Measurements from ENCODE around the gene COX6B1. TPM values are rescaled to one million over a fixed set of nuclear protein-coding genes. Genes with fewer than 3 reads are reported as not detected.
A peak's percentile ranks its signal among the peaks of the same experiment; 100 is the strongest.

Gene COX6B1
- polyA plus RNA-seq, 1 donor from 2014 or later: 1,013 TPM

GRCh38 chr19:35702223-35703012, 54.3 kb downstream of the COX6B1 start:
- peak overlapping the region; percentile 77 for H2AFZ ChIP-seq (ENCODE audit: low read depth, low read length)
- H3K27ac ChIP-seq (ENCODE audit: low read length): peak overlapping the region; percentile 15
- no peaks in the 10 kb centered on the region for H3K36me3 ChIP-seq (ENCODE audit: insufficient read depth, low read length)
- H3K4me3 ChIP-seq (ENCODE audit: low read length): peak overlapping the region; percentile 85
- H3F3A ChIP-seq (ENCODE audit: insufficient read depth, low read length, poor library complexity, severe bottlenecking): no peaks in the 10 kb centered on the region
- H3K9ac ChIP-seq (ENCODE audit: low read length): peak overlapping the region; percentile 50
- H3K9me2 ChIP-seq (ENCODE audit: insufficient read depth, low read length): no peaks in the 10 kb centered on the region
- no peaks in the 10 kb centered on the region for H3K79me2 ChIP-seq (replicated peaks; ENCODE audit: insufficient read depth, low read length)
- H3K9me3 ChIP-seq (ENCODE audit: low read length): no peaks in the 10 kb centered on the region
- peak overlapping the region; percentile 43 for H3K4me2 ChIP-seq (ENCODE audit: low read length)
- H3K27me3 ChIP-seq (ENCODE audit: insufficient read depth, low read depth, low read length): no peaks in the 10 kb centered on the region
- H4K20me1 ChIP-seq (ENCODE audit: insufficient read depth): no peaks in the 10 kb centered on the region
- peak; percentile 26 for TF ChIP-seq CTCF (IDR thresholded peaks at IDR 0.05; ENCODE audit: poor library complexity, severe bottlenecking)
- TF ChIP-seq POLR2AphosphoS5 (IDR thresholded peaks at IDR 0.05): no peak
- TF ChIP-seq MXI1 (conservative IDR thresholded peaks at IDR 0.05; ENCODE audit: poor library complexity, severe bottlenecking): no peak
- peak; percentile 45 for TF ChIP-seq EP300 (conservative IDR thresholded peaks at IDR 0.05; ENCODE audit: poor library complexity, severe bottlenecking)
- TF ChIP-seq SMC3 (conservative IDR thresholded peaks at IDR 0.05; ENCODE audit: poor library complexity): peak; percentile 51
- peak; percentile 35 for TF ChIP-seq RAD21 (conservative IDR thresholded peaks at IDR 0.05)

GRCh38 chr19:35703343-35703742, 55.2 kb downstream of the COX6B1 start:
- no peak overlapping the region for H3K4me3 ChIP-seq (ENCODE audit: low read length)

More at GRCh38 chr19:35703343-35703742, 55.2 kb downstream of the COX6B1 start:
- H3K27me3 ChIP-seq (ENCODE audit: insufficient read depth, low read depth, low read length): no peaks in the 10 kb centered on the region
- H2AFZ ChIP-seq (ENCODE audit: low read depth, low read length): no peak overlapping the region
- no peak overlapping the region for H3K9ac ChIP-seq (ENCODE audit: low read length)
- H3K9me3 ChIP-seq (ENCODE audit: low read length): no peaks in the 10 kb centered on the region
- no peaks in the 10 kb centered on the region for H3K9me2 ChIP-seq (ENCODE audit: insufficient read depth, low read length)
- no peak overlapping the region for H3K4me2 ChIP-seq (ENCODE audit: low read length)
- no peak for TF ChIP-seq RAD21 (conservative IDR thresholded peaks at IDR 0.05)
- TF ChIP-seq EP300 (conservative IDR thresholded peaks at IDR 0.05; ENCODE audit: poor library complexity, severe bottlenecking): no peak
- no peak for TF ChIP-seq REST (IDR thresholded peaks at IDR 0.05; ENCODE audit: borderline replicate concordance)
- no peak for TF ChIP-seq MXI1 (conservative IDR thresholded peaks at IDR 0.05; ENCODE audit: poor library complexity, severe bottlenecking)
- TF ChIP-seq TAF1 (IDR thresholded peaks at IDR 0.05; ENCODE audit: low read depth): no peak
- TF ChIP-seq CTCF (IDR thresholded peaks at IDR 0.05; ENCODE audit: poor library complexity, severe bottlenecking): no peak
- no peak for TF ChIP-seq POLR2AphosphoS5 (IDR thresholded peaks at IDR 0.05)
- TF ChIP-seq SMC3 (conservative IDR thresholded peaks at IDR 0.05; ENCODE audit: poor library complexity): no peak
- no peak for TF ChIP-seq EZH2 (IDR thresholded peaks at IDR 0.05; ENCODE audit: borderline replicate concordance, insufficient read depth, low read length, poor library complexity, severe bottlenecking)
- no peaks in the 10 kb centered on the region for H3K79me2 ChIP-seq (replicated peaks; ENCODE audit: insufficient read depth, low read length)
- H3K27ac ChIP-seq (ENCODE audit: low read length): no peak overlapping the region
- no peaks in the 10 kb centered on the region for H4K20me1 ChIP-seq (ENCODE audit: insufficient read depth)
- no peaks in the 10 kb centered on the region for H3F3A ChIP-seq (ENCODE audit: insufficient read depth, low read length, poor library complexity, severe bottlenecking)
- no peaks in the 10 kb centered on the region for H3K36me3 ChIP-seq (ENCODE audit: insufficient read depth, low read length)
